Measurements from ENCODE around the gene NFATC3.

DNA sequence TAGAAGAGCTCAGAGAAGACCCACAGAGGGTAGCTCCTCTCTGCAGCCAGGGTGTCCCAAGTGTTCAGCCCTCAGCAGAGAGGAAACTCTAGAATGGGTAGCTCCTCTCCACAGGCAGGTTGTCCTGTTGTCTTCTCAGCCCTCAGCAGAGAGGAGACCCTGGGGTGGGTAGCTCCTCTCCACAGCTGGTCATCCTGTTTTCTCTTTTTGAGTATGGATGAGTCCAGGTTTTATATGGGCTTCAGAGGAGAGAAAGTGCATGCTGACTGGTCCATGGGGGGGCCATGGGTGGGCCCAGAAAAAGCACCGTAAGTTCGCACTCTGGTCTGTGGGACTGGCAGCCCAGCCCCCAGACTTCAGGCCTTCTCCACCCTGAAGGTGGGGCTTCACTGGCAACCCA, 102.3 kb downstream of the NFATC3 start:
- TF ChIP-seq, protein P1, sequence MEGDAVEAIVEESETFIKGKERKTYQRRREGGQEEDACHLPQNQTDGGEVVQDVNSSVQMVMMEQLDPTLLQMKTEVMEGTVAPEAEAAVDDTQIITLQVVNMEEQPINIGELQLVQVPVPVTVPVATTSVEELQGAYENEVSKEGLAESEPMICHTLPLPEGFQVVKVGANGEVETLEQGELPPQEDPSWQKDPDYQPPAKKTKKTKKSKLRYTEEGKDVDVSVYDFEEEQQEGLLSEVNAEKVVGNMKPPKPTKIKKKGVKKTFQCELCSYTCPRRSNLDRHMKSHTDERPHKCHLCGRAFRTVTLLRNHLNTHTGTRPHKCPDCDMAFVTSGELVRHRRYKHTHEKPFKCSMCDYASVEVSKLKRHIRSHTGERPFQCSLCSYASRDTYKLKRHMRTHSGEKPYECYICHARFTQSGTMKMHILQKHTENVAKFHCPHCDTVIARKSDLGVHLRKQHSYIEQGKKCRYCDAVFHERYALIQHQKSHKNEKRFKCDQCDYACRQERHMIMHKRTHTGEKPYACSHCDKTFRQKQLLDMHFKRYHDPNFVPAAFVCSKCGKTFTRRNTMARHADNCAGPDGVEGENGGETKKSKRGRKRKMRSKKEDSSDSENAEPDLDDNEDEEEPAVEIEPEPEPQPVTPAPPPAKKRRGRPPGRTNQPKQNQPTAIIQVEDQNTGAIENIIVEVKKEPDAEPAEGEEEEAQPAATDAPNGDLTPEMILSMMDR (IDR thresholded peaks at IDR 0.05; ENCODE audit: control extremely low read depth in 1 of 3, insufficient read depth in 1 of 3, low read depth in 1 of 3, low read length in 3 of 3) = no peak
- TF ChIP-seq ZNF274 (IDR thresholded peaks at IDR 0.05; ENCODE audit: borderline replicate concordance, extremely low read depth, low read length) = no peak
- TF ChIP-seq RAD21 (IDR thresholded peaks at IDR 0.05 in 1 of 2, conservative IDR thresholded peaks at IDR 0.05 in 1 of 2; ENCODE audit: low read depth in 2 of 2, low read length in 2 of 2) = no peak
- TF ChIP-seq EGR1 (IDR thresholded peaks at IDR 0.05; ENCODE audit: borderline replicate concordance, low read depth, low read length) = no peak
- TF ChIP-seq POLR2A (IDR thresholded peaks at IDR 0.05; ENCODE audit: control extremely low read depth in 1 of 2, low read depth in 2 of 2, low read length in 2 of 2) = no peak
- no peak for TF ChIP-seq MAFK (IDR thresholded peaks at IDR 0.05; ENCODE audit: low read depth, low read length)
- no peak for TF ChIP-seq TCF12 (IDR thresholded peaks at IDR 0.05; ENCODE audit: low read depth, low read length)
- no peak for TF ChIP-seq RBBP5 (IDR thresholded peaks at IDR 0.05; ENCODE audit: borderline replicate concordance, low read depth, low read length)
- TF ChIP-seq, protein P2, sequence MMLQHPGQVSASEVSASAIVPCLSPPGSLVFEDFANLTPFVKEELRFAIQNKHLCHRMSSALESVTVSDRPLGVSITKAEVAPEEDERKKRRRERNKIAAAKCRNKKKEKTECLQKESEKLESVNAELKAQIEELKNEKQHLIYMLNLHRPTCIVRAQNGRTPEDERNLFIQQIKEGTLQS (IDR thresholded peaks at IDR 0.05; ENCODE audit: insufficient read depth, low read depth, low read length) = no peak
- TF ChIP-seq POLR2AphosphoS5 (IDR thresholded peaks at IDR 0.05; ENCODE audit: low read depth, low read length) = no peak
- TF ChIP-seq, protein P3, sequence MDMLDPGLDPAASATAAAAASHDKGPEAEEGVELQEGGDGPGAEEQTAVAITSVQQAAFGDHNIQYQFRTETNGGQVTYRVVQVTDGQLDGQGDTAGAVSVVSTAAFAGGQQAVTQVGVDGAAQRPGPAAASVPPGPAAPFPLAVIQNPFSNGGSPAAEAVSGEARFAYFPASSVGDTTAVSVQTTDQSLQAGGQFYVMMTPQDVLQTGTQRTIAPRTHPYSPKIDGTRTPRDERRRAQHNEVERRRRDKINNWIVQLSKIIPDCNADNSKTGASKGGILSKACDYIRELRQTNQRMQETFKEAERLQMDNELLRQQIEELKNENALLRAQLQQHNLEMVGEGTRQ (IDR thresholded peaks at IDR 0.05; ENCODE audit: low read length) = no peak
- no peak for TF ChIP-seq CEBPB (IDR thresholded peaks at IDR 0.05; ENCODE audit: low read depth, low read length)

All from H1 (cell line).